Lung (tissue), 12 donors: ENCODE results near the gene EYA4. TPM values are rescaled to one million over a fixed set of nuclear protein-coding genes. Genes with fewer than 3 reads are reported as not detected.
A peak's percentile ranks its signal among the peaks of the same experiment; 100 is the strongest.

Experiments
- ATAC-seq: fragments of 200-7000 bp; cut with Tn5 transposase; one replicate; pipeline ENCODE4 v1.9.1; 2020; ENCODE audit warnings: moderate number of reproducible peaks; ENCODE audit not compliant: insufficient read depth, low FRiP score
- DNase-seq, 3 donors: peaks; one replicate each; pipeline ENCODE4 v3.0.0-alpha.2; 2013 to 2017
- H3K27ac ChIP-seq, 2 donors: one replicate each; pipeline ENCODE4 v1.5.1; 2013; ENCODE audit warnings: mild to moderate bottlenecking in 2 of 2, moderate library complexity in 2 of 2, control low read depth in 1 of 2, inconsistent platforms in 1 of 2, low read depth in 1 of 2, low read length in 1 of 2
- H3K27me3 ChIP-seq, 3 donors: one replicate each; pipeline ENCODE4 v1.5.1; 2013; ENCODE audit warnings: low read length in 2 of 3; ENCODE audit not compliant: control insufficient read depth in 3 of 3, insufficient read depth in 3 of 3
- H3K36me3 ChIP-seq, 4 donors: one replicate each; pipeline ENCODE4 v1.5.1; 2013; ENCODE audit warnings: low read length in 4 of 4, mild to moderate bottlenecking in 1 of 4, moderate library complexity in 1 of 4; ENCODE audit not compliant: control insufficient read depth in 4 of 4, insufficient read depth in 4 of 4
- H3K4me1 ChIP-seq, 5 donors: one replicate each; pipeline ENCODE4 v1.5.1; 2013; ENCODE audit warnings: low read length in 5 of 5, mild to moderate bottlenecking in 2 of 5, moderate library complexity in 1 of 5; ENCODE audit not compliant: control insufficient read depth in 5 of 5, insufficient read depth in 5 of 5
- H3K4me3 ChIP-seq: one replicate; pipeline ENCODE4 v1.5.1; 2013; ENCODE audit warnings: mild to moderate bottlenecking, control low read depth, moderate library complexity
- H3K9ac ChIP-seq, 2 donors: one replicate each; pipeline ENCODE4 v1.5.1; 2013; ENCODE audit warnings: low read length in 2 of 2, control low read depth in 1 of 2; ENCODE audit not compliant: insufficient read depth in 1 of 2
- H3K9me3 ChIP-seq, 4 donors: one replicate each; pipeline ENCODE4 v1.5.1; 2013; ENCODE audit warnings: low read length in 3 of 4, mild to moderate bottlenecking in 1 of 4, moderate library complexity in 1 of 4; ENCODE audit not compliant: control insufficient read depth in 4 of 4, insufficient read depth in 3 of 4
- WGBS, 2 donors: extraction: QIAGEN DNeasy Blood & Tissue Kit; methylation state at CpG; one replicate each; pipeline ENCODE4 v1.1.7; 2013; 5-methylcytosine and 5-hydroxymethylcytosine counted together
- polyA plus RNA-seq, 2 donors: library from polyadenylated mRNA; stranded (reverse); fragments of 200-250 nt; gene quantifications; one replicate each; pipeline ENCODE4 v1.2.1, GENCODE V29; 2013
- total RNA-seq, 2 donors: library from RNA; depleted of rRNA in 1 of 2; stranded (reverse); fragments of >200 nt in 1 of 2; gene quantifications; one replicate each; pipeline ENCODE4 v1.2.1, GENCODE V29; 2014 to 2021
- TF ChIP-seq, protein P1 (sequence below): IDR thresholded peaks from 2 replicates; pipeline ENCODE4 v1.5.1; 2012; ENCODE audit warnings: mild to moderate bottlenecking; ENCODE audit errors: control extremely low read depth, extremely low read depth
- donor health status: control.
- donor health status: control.
- donor health status: Bipolar disorder and iron deficiency.
- donor health status: healthy.
- donor health status: DM: yes; HTN: yes; CAD: no.

The EYA4 gene
- total and polyA plus RNA-seq, 4 donors = 0.49 to 7.4 (median 2.2) TPM

DNA sequence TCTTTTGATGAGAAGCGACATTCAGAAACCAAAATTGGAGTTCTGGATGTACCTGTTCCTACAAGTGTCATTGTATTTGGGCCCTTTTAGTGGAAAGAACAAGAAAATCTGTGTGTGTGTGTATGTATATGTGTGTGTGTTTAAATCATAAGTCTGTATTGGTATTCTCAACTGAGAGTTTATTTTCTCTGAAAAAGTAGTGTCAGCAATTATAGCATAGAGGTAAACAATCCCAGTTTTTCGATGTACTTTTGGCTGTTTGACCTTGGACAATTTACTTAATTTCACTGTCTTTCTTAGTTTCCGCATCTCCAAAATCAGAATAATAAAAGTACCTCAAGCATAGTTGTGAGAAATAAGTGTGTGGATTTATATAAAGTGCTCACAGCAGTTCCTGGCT lies 57.2 kb downstream of the EYA4 start:
- Histone ChIP-seq H3K9ac (no peak overlapping the region), H3K4me1 (peaks cover 0 to 9% (median 0%) of the 10 kb centered on the region in 5 donors), H3K9me3 (no peaks in the 10 kb centered on the region), H3K36me3 (no peaks in the 10 kb centered on the region), H3K4me3 (no peak overlapping the region), H3K27me3 (no peaks in the 10 kb centered on the region), H3K27ac (no peak overlapping the region)
- DNase-seq (no peak), ATAC-seq (no peak)
- TF ChIP-seq, protein P1, sequence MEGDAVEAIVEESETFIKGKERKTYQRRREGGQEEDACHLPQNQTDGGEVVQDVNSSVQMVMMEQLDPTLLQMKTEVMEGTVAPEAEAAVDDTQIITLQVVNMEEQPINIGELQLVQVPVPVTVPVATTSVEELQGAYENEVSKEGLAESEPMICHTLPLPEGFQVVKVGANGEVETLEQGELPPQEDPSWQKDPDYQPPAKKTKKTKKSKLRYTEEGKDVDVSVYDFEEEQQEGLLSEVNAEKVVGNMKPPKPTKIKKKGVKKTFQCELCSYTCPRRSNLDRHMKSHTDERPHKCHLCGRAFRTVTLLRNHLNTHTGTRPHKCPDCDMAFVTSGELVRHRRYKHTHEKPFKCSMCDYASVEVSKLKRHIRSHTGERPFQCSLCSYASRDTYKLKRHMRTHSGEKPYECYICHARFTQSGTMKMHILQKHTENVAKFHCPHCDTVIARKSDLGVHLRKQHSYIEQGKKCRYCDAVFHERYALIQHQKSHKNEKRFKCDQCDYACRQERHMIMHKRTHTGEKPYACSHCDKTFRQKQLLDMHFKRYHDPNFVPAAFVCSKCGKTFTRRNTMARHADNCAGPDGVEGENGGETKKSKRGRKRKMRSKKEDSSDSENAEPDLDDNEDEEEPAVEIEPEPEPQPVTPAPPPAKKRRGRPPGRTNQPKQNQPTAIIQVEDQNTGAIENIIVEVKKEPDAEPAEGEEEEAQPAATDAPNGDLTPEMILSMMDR = no peak
- 74 to 87% methylated on average over 3 of the region's 3 CpGs for WGBS, 2 donors

- 85 to 87% methylated on average over 4 of the region's 4 CpGs for WGBS, 2 donors
- Histone ChIP-seq H3K9me3 (no peaks in the 10 kb centered on the region), H3K4me1 (peaks cover 0 to 9% (median 0%) of the 10 kb centered on the region in 5 donors), H3K36me3 (no peaks in the 10 kb centered on the region), H3K4me3 (no peak overlapping the region), H3K27me3 (no peaks in the 10 kb centered on the region), H3K27ac (no peak overlapping the region), H3K9ac (no peak overlapping the region)
- DNase-seq = no peak
- no peak for ATAC-seq
- TF ChIP-seq, protein P1 = no peak
Measured at GRCh38 chr6:133298801-133299200, 57.6 kb downstream of the EYA4 start.

DNA sequence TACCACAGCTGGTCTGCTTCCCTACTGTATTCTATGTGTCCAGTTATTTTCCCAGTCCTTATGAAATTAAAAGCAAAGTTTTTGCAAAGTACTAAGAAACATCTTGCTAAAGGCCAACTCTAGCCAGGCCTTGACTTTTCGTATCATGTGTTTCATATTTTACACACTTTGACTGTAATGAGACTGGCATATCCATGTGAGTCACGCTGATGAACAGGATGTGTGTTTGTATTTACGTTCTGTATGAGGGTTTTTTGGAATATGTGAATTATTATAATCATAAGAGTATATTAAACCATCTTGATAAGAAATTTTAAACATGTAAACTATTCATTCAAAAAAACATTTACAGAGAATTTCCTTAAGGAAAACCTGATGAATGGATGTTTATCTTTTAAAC lies 59.7 kb downstream of the EYA4 start:
- H3K27ac ChIP-seq = no peak overlapping the region
- WGBS, 2 donors = 67 to 70% methylated on average over 3 of the region's 3 CpGs
- DNase-seq = peak in 2 of 3 donors; percentile 34 to 51
- no peak overlapping the region for H3K9ac ChIP-seq
- TF ChIP-seq, protein P1 = no peak
- H3K36me3 ChIP-seq = no peaks in the 10 kb centered on the region
- H3K4me1 ChIP-seq = peaks cover 0 to 9% (median 0%) of the 10 kb centered on the region in 5 donors
- ATAC-seq = no peak
- no peaks in the 10 kb centered on the region for H3K9me3 ChIP-seq
- no peaks in the 10 kb centered on the region for H3K27me3 ChIP-seq
- H3K4me3 ChIP-seq = no peak overlapping the region

GRCh38 chr6:133301835-133302234 lies 60.7 kb downstream of the EYA4 start:
- no peak overlapping the region for H3K4me3 ChIP-seq
- TF ChIP-seq, protein P1 = no peak
- no peaks in the 10 kb centered on the region for H3K36me3 ChIP-seq
- peaks cover 0 to 9% (median 0%) of the 10 kb centered on the region in 5 donors for H3K4me1 ChIP-seq
- ATAC-seq (no peak), DNase-seq (no peak)
- H3K9ac ChIP-seq = no peak overlapping the region
- no peaks in the 10 kb centered on the region for H3K27me3 ChIP-seq
- no peaks in the 10 kb centered on the region for H3K9me3 ChIP-seq
- H3K27ac ChIP-seq = no peak overlapping the region
- WGBS, 2 donors = 75 to 83% methylated on average over 5 of the region's 5 CpGs
